Embryonic facial prominence (tissue), 1 donor: Measurements from ENCODE around the gene PPFIBP2.

Source experiments
- DNase-seq: peaks from one replicate; pipeline ENCODE4 v3.0.0-alpha.2; 2016; ENCODE audit errors: extremely low spot score

Gene PPFIBP2

DNA sequence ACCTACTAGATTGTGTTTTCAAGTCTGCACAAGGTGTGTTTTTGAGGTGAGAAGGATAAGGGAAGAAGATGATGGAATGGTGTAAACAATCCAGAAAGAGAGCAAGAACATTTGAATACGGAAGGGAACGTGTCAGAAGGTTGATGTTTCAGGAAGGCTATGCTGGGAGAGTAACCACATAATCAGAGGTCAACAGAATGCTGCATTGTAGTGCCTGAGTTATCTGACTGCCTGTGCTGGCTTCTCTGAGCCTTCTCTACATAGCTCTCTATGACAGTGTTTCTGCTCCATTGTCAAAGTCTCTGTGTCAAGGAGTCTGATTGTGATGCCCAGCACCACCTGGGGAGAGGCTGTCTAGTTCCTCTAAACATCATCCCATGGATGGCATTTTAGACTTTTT lies 85.4 kb downstream of the PPFIBP2 start:
- no peak for DNase-seq

- DNase-seq: no peak
Observed at GRCh38 chr11:7600205-7600775, 86.5 kb downstream of the PPFIBP2 start.

DNA sequence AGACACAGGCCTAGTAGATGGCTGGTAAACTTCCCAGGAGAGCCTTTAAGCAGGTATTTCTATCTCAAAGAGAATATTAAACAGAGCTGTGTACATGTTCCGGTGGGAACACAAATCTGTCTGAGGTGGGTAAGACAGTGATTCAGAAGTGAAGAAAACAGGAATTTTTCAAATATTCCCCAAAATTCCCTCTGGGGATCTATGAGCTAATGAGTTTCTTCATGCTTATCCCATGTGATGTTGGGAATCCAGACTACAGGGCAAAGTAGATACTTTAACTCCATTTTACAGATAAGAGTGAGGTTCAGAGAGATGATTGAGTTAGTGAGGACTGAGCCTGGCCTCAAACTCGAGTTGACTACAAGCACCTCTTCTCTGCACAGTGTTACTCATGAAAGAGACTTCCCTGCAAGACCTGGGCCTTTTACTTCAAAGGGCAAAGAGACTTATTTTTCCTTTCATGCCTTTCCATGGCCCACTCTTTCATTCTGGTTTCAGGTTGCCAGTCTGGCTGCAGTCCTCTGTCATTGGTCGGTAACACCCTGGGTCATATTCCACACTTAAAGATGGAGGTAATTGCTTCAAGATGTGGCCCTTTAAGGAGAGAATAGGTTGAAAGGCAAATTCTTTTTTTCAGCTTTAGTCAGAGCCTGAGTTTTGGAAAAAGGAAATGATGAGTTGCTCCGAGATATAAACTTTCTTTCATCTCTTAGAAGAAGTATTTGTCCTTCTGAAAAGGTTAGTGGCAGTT lies 89.4 kb downstream of the PPFIBP2 start:
- no peak for DNase-seq

GRCh38 chr11:7604331-7604955 lies 90.6 kb downstream of the PPFIBP2 start:
- DNase-seq: no peak

DNA sequence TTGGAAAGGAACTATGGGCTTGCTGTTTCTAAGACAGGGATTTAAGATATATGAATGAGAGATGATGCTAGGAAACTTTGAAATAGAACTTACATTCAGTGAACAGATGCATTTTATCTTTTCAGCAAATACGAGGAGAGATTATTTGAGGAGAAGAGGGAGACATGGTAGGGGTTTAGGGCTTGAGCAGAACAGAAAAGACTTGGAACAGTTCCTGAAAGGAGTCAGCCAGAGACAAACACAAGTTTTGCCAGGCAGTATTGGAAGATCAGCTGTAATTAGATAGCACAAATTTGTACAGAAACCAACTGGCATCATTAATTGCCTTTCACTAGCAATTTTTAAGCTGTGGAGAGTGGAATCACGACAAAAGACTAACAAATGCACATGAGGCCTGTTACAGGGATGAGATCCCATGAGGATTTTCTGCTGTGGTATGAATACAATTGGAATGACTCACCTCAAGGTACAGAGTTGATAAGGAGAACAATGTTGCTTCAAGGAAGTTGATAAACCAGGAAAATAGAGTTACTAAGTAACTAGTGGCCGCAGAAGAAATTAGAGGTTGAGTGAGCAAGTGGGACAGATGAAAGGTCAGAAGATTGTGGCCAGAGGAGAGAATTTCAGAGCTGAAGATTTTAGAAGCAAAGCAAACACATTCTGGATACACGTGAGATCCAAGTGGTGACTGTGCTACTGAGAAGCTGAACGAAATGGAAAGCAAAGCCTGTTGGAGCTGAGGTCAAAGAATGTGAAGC lies 91.6 kb downstream of the PPFIBP2 start:
- DNase-seq: no peak

DNA sequence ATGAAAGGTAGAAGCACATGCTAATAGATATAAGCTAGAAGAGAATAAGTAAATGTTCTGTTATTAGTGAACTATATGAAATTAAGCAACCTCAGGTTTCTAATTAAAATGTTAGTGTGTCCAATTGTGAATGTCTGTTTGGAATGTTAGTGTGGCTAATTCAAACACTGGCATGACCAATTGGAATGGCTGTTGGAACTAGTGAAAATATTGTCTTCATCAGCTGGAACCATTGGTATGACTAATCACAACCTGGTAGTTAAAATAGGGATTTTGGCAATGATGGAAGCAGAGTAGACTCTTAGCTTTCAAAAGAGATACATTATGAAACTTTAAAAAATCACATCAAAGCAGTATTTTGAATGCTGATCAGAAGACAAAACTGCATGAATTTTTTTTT lies 92.7 kb downstream of the PPFIBP2 start:
- no peak for DNase-seq

DNA sequence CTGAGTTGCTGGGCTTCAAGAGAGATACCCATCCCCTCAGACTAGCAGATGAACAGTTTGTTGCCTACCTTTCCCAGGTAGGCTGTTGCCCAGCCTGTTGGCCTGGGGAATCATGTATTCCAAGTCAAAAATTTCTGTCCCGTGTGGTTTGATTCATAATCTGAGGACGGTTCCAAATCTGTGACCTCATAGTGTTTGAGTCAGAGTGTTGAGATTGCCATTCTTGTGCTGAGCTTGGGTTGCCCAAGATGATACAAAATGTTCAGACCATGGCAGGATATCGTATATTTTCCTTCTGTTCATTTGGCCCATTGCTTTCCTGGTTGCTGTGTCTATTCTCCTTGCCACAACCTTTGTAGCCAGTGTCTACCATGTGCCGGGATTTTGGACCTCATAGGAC lies 95.2 kb downstream of the PPFIBP2 start:
- DNase-seq: no peak

DNA sequence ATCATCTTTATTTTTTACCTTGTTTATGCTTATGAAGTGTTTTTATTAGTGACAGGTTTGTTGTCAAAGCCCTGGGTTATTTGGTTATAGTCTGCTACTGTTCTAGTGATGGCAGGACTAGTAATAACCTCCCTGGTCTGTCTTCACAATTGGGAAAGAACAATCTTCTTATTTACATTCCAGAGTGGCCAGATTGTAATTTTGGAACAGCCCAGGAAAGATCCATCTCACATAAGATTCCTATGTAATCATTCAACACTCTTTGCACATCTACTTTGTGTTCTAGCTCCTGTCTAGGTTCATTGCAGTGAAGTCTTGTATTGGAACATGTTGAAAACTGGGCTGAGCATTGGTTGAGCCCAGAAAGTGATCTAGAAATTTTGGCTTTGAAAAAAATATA lies 95.7 kb downstream of the PPFIBP2 start:
- no peak for DNase-seq

GRCh38 chr11:7610393-7610792 lies 96.6 kb downstream of the PPFIBP2 start:
- DNase-seq: no peak

GRCh38 chr11:7611411-7611810 lies 97.6 kb downstream of the PPFIBP2 start:
- DNase-seq: no peak

DNA sequence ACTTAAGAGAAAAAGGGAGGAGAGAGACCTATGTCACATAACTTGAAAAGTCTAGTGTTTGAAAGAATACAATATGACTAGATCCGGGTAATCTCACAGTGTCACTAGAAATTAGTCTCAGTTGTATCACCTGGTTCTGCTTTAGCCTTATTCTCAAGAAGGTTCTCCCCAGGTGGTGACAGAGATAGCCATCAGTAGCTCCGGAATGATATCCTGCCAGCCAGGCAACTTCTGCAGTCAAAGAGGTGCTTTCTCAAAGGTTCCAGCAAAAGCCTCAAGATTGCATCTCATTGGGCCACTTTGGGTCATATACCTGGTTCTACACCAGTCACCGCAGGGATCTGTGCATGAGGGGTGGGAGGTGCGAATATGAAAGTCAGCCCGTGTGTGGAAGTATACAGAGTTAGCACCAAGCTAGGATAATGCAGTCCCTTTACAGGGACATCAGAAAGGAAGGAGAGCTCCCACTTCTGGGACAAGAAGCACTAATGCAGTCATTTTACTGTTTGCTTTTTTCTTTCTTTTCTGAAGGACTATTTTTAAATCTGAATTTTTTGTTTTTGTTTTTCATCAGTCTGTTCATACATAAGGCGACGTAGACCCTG lies 98.4 kb downstream of the PPFIBP2 start:
- DNase-seq: no peak

DNA sequence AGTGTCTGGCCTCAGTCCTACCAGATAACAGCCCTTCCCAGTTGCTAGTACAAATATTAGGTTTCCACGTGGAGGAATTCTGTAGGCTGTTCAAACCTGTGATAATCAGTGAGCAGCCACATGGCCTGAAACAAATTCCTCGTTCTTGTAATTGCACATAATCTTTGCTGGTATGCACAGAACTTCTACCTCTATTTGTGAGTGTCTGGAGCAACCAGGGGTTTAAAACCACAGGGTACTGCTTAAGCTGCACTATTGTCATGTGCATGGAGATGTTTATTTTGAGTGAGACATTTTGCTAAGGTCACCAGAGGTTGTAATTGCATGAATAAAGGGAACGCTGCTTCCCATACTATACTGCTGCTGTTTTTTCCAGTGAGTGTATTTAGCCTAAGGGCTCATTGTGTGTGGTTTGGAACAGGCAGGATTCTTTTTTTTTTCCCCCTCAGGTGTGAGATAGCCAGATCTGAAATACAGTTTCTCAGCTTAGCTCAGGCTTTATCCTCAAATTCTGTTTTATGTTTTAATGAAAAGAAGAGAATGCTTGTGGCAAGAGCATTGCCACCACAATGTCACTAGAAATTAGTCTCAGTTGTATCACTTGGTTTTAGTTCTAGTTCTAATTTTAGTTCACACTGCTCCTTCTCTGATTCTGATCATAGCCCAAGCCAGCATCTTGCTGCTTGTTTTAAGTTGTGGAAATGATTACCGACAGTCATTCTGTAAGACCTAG lies 99.0 kb downstream of the PPFIBP2 start:
- no peak for DNase-seq

GRCh38 chr11:7613394-7613720 lies 99.6 kb downstream of the PPFIBP2 start:
- DNase-seq: no peak

- no peak for DNase-seq
Observed at GRCh38 chr11:7614656-7615055, 100.9 kb downstream of the PPFIBP2 start.

DNA sequence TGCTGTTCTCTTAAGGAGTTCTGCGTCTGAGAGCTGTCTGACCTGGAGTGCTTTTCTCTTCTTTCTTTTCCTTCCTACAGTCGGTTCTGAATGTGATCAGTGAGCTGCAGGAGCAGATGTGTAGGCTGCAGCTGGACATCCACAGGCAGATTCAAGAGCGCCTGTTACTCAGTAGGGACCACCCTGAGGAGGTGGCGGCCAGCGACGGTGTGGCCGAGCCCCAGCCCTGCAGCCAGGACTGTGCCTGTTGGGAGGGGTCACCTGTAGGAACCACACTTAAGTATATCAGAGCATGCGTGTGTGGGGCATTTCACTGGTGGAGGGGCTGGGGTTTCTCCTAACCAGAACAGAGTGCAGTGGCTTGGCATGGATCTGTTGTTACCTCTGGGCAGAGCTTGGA lies 103.2 kb downstream of the PPFIBP2 start:
- DNase-seq: no peak

- DNase-seq: no peak
Observed at GRCh38 chr11:7619322-7619721, 105.5 kb downstream of the PPFIBP2 start.

GRCh38 chr11:7621090-7621489 lies 107.3 kb downstream of the PPFIBP2 start:
- no peak for DNase-seq

GRCh38 chr11:7621554-7621953 lies 107.8 kb downstream of the PPFIBP2 start:
- no peak for DNase-seq

DNA sequence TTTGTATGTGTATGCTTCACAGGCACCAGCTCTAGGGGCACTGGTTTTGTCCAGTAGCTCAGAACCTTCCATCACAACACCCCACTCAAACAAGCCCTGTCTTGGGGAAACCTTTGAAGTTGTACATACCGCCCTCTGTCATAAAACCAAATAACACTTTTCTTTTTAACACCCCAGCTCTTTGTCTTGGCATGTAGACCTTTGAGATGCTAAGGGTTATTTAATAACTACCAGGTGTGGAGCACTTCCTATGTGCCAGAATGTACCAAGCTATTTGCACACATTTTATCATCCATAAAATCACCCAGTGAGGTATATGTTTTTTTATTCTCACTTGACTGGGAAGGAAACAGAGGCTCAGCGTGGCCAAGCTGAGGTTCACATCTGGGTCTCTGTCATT lies 108.9 kb downstream of the PPFIBP2 start:
- no peak for DNase-seq

- DNase-seq: no peak
Observed at GRCh38 chr11:7628660-7629059, 114.9 kb downstream of the PPFIBP2 start.

- no peak for DNase-seq
Observed at GRCh38 chr11:7630002-7630401, 116.2 kb downstream of the PPFIBP2 start.

- no peak for DNase-seq
Observed at GRCh38 chr11:7632211-7632610, 118.4 kb downstream of the PPFIBP2 start.
